ENCODE results near the gene INPP5E. TPM values are rescaled to one million over a fixed set of nuclear protein-coding genes. Genes with fewer than 3 reads are reported as not detected.

Gene INPP5E
- total and polyA plus RNA-seq, 2 donors (not counting 1 experiment from before 2014, with no cell fraction given) = 31.0 to 33.1 TPM

DNA sequence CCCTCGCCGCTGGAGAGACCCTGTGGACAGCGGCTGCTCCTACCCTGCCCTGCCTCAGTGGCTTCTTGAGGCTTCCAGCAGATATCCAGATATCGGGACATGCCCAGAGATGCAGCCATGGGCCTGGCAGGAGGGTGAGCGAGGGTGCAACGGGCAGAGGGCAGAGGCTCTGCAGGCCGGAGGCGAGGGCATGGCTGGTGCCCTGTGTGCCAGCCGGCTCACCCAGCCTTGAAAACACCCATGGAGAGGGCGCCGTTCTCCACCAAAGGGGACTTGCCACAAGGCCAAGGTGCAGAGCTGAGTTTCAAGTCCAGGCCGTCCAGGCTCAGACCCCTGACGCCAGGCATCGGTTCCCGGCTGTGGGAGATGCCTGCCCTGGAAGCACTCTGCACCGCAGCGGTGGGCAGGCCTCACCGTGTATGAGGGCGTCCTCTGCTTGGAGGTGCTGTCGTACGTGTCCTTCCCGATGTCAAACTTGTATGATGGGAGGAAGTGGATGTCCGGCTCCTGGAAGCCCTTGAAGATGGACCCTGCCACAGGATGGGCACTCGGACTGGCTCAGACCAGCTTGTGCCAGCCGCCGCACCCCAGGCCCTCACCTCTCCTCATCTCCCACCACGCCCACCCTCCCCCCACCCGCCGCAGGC is 8.9 kb downstream of the INPP5E start:
- Histone ChIP-seq H3K27ac (ENCODE audit: low read length in 2 of 2) (no peak overlapping the region), H2AFZ (ENCODE audit: insufficient read depth, low read depth, low read length, poor library complexity, severe bottlenecking) (no peak overlapping the region), H3K79me2 (ENCODE audit: control insufficient read depth, insufficient read depth, low read length) (peaks cover 16% of the 10 kb centered on the region), H4K20me1 (ENCODE audit: control insufficient read depth, insufficient read depth, low read length, poor library complexity, severe bottlenecking) (peaks cover 33% of the 10 kb centered on the region), H3K36me3 (replicated peaks in 1 of 2; ENCODE audit: control extremely low read depth in 1 of 2, control insufficient read depth in 1 of 2, extremely low read depth in 1 of 2, insufficient read depth in 2 of 2, low read length in 1 of 2) (peaks cover 0 to 28% of the 10 kb centered on the region in 2 experiments), H3K9me3 (ENCODE audit: control extremely low read depth in 1 of 3, control insufficient read depth in 2 of 3, insufficient read depth in 1 of 3, low read length in 2 of 3) (no peaks in the 10 kb centered on the region), H3K4me2 (replicated peaks; ENCODE audit: low read depth, low read length, poor library complexity, severe bottlenecking) (no peak overlapping the region), H3K4me1 (ENCODE audit: control insufficient read depth in 2 of 2, insufficient read depth in 2 of 2, low read length in 2 of 2) (no peaks in the 10 kb centered on the region), H3K9ac (ENCODE audit: low read length) (no peak overlapping the region), H3K27me3 (replicated peaks in 1 of 4; ENCODE audit: control extremely low read depth in 1 of 4, control insufficient read depth in 3 of 4, insufficient read depth in 4 of 4, low read length in 3 of 4) (no peaks in the 10 kb centered on the region), H3K4me3 (ENCODE audit: control extremely low read depth in 1 of 5, extremely low read depth in 1 of 5, insufficient read depth in 1 of 5, low read depth in 2 of 5, low read length in 4 of 5) (no peak overlapping the region)
- no peak for DNase-seq
- intact Hi-C loops (cut with micrococcal nuclease) = no loop called here
- POLR2A ChIA-PET = no interaction called here
- no peak for TF ChIP-seq EZH2 (IDR thresholded peaks at IDR 0.05; ENCODE audit: borderline replicate concordance, insufficient read depth, low read depth, low read length, poor library complexity, severe bottlenecking)
- TF ChIP-seq, protein P1, sequence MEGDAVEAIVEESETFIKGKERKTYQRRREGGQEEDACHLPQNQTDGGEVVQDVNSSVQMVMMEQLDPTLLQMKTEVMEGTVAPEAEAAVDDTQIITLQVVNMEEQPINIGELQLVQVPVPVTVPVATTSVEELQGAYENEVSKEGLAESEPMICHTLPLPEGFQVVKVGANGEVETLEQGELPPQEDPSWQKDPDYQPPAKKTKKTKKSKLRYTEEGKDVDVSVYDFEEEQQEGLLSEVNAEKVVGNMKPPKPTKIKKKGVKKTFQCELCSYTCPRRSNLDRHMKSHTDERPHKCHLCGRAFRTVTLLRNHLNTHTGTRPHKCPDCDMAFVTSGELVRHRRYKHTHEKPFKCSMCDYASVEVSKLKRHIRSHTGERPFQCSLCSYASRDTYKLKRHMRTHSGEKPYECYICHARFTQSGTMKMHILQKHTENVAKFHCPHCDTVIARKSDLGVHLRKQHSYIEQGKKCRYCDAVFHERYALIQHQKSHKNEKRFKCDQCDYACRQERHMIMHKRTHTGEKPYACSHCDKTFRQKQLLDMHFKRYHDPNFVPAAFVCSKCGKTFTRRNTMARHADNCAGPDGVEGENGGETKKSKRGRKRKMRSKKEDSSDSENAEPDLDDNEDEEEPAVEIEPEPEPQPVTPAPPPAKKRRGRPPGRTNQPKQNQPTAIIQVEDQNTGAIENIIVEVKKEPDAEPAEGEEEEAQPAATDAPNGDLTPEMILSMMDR (IDR thresholded peaks at IDR 0.05) = no peak
- WGBS (ENCODE audit: insufficient coverage) = 96% methylated on average over 19 of the region's 29 CpGs
- no peaks in the 10 kb centered on the region for H3K9me3 Mint-ChIP-seq (ENCODE audit: insufficient read depth)
- H3K4me1 Mint-ChIP-seq = no peaks in the 10 kb centered on the region
- CTCF ChIA-PET = no interaction called here
- H3K4me3 Mint-ChIP-seq = no peak overlapping the region
- H3K27ac Mint-ChIP-seq = no peak overlapping the region
- H3K27me3 Mint-ChIP-seq = no peaks in the 10 kb centered on the region
- ATAC-seq (ENCODE audit: low read depth) = no peak

- Mint-ChIP-seq H3K27ac (no peak overlapping the region), H3K27me3 (no peaks in the 10 kb centered on the region), H3K4me3 (no peak overlapping the region), H3K9me3 (ENCODE audit: insufficient read depth) (no peaks in the 10 kb centered on the region), H3K4me1 (no peaks in the 10 kb centered on the region)
- Histone ChIP-seq H3K79me2 (ENCODE audit: control insufficient read depth, insufficient read depth, low read length) (peaks cover 8% of the 10 kb centered on the region), H3K27me3 (replicated peaks in 1 of 4; ENCODE audit: control extremely low read depth in 1 of 4, control insufficient read depth in 3 of 4, insufficient read depth in 4 of 4, low read length in 3 of 4) (no peaks in the 10 kb centered on the region), H3K36me3 (replicated peaks in 1 of 2; ENCODE audit: control extremely low read depth in 1 of 2, control insufficient read depth in 1 of 2, extremely low read depth in 1 of 2, insufficient read depth in 2 of 2, low read length in 1 of 2) (peaks cover 0 to 29% of the 10 kb centered on the region in 2 experiments), H2AFZ (ENCODE audit: insufficient read depth, low read depth, low read length, poor library complexity, severe bottlenecking) (no peak overlapping the region), H3K9me3 (ENCODE audit: control extremely low read depth in 1 of 3, control insufficient read depth in 2 of 3, insufficient read depth in 1 of 3, low read length in 2 of 3) (no peaks in the 10 kb centered on the region), H3K4me3 (ENCODE audit: control extremely low read depth in 1 of 5, extremely low read depth in 1 of 5, insufficient read depth in 1 of 5, low read depth in 2 of 5, low read length in 4 of 5) (no peak overlapping the region), H3K4me1 (ENCODE audit: control insufficient read depth in 2 of 2, insufficient read depth in 2 of 2, low read length in 2 of 2) (no peaks in the 10 kb centered on the region), H3K9ac (ENCODE audit: low read length) (no peak overlapping the region), H3K27ac (ENCODE audit: low read length in 2 of 2) (no peak overlapping the region), H3K4me2 (replicated peaks; ENCODE audit: low read depth, low read length, poor library complexity, severe bottlenecking) (no peak overlapping the region), H4K20me1 (ENCODE audit: control insufficient read depth, insufficient read depth, low read length, poor library complexity, severe bottlenecking) (peaks cover 25% of the 10 kb centered on the region)
- ChIA-PET CTCF (no interaction called here), POLR2A (no interaction called here)
- DNase-seq = no peak
- no peak for TF ChIP-seq EZH2 (IDR thresholded peaks at IDR 0.05; ENCODE audit: borderline replicate concordance, insufficient read depth, low read depth, low read length, poor library complexity, severe bottlenecking)
- TF ChIP-seq, protein P1 (IDR thresholded peaks at IDR 0.05) = no peak
- no peak for ATAC-seq (ENCODE audit: low read depth)
- WGBS (ENCODE audit: insufficient coverage) = 94% methylated on average over 26 of the region's 32 CpGs
- intact Hi-C loops (cut with micrococcal nuclease) = no loop called here
These were observed 9.8 kb downstream of the INPP5E start for GRCh38 chr9:136429683-136430491.
